Muscle of back (tissue), 11 donors: ENCODE results near the gene C9orf50. TPM values are rescaled to one million over a fixed set of nuclear protein-coding genes. Genes with fewer than 3 reads are reported as not detected.
A peak's percentile ranks its signal among the peaks of the same experiment; 100 is the strongest.
"Not testable (repeated sequence)": the region's sequence is repeated elsewhere in the genome, so short reads cannot be mapped to it uniquely, and the experiment has no call there.

Experiments
- DNase-seq, 3 donors: peaks; one replicate each; pipeline versions ENCODE4 v3.0.0 to v3.0.0-alpha.2; 2013
- polyA plus RNA-seq, 10 donors: library from polyadenylated mRNA; unstranded; fragments of 120-200 nt; gene quantifications; one replicate each; pipeline ENCODE4 v1.2.1, GENCODE V29; 2013; ENCODE audit not compliant: insufficient read length in 10 of 10

C9orf50 gene
- polyA plus RNA-seq, 10 donors, result 0.17 to 0.18 TPM; not detected in 8

DNA sequence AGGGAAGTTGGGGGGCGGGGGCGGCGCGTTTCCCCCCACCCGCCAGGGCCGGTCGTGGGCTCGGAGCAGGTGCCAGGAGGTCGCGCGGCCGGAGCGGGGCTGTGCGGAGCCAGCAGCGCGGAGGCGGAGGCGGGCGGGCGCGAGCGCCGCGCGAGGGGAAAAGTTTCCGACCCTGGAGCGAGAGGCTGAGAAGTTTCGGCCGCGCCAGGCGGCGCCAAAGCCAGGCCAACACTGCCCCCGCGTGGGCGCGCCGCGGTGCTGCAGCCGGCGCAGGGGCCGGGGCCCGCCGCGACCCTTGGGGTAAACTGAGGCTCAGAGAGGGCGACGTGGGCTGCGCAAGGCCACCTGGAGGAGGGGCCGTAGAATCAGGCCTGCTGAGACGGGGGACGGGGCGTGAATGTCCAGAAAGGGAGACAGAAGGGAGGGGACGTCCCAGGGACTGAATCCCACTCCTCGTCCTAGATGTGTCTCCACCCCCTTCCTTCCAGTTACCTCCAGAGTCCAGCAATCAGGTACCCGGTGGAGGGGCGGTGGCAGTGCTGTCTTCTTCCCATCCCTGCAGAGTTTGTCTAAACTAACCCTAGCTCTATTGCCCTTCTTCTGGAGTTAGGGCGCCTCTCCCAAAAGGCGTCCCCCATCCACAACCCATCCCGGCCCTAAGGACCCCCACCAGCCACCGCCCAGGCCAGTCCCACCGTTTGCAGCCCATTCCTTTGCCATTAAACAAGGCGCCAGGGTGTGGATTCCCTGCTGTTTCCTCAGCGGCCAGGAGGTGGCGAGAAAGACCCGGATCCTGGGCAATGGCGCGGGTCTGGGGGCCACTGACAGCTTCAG is 10.2 kb downstream of the C9orf50 start:
- peak in 2 of 3 donors; percentile 87 to 91 for DNase-seq

DNA sequence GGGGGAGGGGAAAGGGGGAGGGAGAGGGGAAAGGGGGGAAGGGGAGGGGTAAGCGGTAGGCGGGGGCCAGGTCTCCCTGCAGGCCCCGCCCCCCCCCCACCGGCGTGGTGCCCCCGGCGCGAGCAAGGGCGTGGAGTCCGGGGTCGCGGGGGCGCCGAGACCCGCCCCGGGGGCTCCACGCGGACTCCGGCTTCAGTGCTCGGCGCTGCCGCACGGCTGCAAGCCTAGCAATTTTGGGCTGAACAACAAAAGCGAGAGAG is 10.8 kb downstream of the C9orf50 start:
- no peak for DNase-seq

DNA sequence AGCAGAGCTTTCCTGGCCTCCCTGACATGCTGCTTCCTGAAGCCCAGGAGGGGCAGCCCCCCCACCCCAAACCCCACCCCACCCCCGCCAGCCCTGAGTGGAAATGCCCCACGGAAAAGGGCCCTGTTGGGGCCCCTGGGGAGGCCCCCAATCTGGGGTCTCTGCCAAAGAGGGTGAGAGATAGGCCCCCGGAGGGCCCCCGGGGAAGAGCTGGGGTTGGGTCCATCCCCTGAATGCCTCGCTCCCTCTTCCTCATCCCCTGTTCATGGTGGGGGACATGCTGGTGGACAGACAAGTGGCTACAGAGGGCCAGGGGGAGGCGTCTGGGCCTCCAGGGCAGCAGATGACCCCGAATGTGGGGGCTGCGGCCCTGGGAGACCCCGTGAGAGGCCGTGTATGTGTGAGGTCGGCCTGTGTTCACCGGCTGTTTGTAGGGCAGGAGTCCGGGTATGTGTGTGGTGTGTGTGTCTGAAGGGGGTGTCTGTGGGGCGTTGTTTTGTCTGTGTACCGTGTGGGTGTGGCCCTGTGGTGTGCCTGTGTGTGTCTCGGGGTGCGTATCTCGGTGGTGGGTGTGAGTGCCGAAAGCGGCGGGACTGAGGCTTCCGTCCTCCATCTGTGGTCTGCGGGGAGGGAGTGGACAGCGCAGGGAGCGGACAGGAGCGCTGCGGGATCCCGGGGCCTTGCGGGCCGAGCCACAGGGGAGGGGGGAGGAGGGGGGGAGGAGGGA is 11.3 kb downstream of the C9orf50 start:
- DNase-seq, result peak in 1 of 3 donors; percentile 87

DNA sequence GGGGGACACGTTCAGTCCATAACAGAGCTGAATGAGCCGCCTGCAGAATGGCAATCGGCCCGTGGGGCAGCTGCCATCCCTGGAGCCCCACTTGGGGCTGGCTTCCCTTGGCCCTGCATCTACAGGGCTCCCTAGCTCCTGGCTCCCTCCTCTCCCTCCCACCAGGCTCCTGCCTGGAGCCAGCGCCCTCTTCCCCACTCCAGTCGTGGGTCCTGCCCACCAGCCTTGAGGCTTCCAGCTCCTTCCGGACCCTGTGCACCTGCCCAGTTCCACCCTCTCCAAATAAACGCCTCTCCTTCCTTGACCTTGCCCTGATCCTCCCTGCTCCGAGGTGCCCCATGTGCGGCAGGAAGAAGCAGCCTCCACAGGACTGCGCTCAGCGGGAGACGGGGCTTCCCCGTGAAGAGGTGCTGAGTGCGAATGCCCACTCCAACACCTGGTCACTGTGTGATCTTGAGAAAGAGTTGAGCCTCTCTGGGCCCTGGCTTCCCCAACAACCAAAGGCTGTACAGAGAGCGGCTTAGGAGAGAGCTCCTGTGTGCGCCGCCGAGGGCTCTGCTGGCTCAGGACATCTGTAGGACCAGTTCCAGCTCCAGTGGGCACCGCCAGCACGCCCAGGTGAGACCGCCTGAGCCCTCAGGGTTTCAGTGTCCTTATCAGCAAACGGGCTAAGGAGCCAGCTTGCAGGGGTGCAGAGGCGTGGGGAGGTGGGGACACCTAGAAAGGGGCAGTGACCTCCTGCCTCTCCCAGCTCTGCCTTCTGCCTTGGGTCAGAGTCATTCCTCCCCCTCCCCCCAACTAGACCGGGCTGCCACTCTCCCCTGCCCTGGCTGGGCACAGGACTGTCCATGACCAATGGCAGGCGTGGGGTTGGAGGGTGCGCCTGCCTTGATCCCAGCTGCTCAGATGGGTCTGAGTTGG is 12.1 kb downstream of the C9orf50 start:
- no peak for DNase-seq

DNA sequence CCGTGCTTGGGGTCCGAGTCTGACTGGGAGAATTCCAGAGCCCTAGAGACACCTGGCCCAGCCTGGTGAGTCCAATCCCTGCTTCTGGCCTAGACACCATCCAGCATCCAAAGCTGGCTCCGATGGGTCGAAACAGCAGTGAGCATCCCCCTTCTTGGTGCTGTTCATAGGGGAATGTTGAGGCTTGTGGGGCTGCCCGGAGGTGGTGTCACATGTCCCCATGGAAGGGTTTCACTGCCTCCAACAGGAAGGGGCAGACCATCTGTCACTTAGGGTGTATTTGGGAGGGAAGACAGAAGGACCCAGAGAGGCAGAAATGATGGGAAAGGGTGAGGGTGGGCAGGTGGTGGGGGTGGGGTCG is 13.9 kb downstream of the C9orf50 start:
- peak in 1 of 3 donors; percentile 54 for DNase-seq

DNA sequence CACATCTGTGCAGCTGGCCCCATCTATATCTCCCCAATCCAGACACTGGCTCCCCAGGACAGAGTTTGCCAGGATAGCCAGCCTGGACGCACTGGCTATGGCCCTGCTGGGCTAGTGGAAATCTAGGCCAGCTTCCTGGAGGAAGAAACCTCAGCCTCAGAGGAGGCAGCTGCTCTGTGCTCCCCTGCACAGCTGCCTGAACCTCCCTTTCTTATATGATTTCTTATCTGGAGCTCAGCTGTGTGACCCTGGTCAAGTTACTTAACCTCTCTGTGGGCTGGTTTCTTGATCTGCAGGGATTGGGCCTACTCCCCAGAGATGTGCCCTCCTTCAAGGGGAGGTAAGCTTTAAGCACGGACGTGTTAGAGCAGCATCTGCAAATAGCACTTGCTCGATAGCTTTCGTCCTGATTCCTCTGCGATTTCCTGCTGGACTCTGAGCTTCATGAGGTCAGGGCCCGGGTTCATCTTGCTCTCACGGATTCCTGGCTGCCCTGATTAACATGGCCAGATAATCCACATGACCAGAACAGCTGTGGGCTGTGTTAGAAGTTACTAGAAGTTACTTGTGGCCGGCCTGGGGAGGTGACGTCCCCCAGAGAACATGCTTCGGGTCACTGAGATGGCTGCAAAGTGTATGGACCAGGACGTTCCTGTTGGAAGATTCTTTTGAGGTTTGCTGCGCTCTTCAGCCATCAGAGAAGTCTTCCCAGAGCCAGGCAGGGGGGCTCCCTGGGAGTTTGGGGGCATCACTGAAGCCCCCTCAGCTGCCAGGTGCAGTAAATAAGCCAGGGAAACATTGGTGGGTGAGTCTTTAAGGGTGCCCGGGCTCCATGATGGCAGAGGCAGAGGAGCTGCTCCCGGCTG is 14.5 kb downstream of the C9orf50 start:
- peak in 1 of 3 donors; percentile 83 for DNase-seq

DNA sequence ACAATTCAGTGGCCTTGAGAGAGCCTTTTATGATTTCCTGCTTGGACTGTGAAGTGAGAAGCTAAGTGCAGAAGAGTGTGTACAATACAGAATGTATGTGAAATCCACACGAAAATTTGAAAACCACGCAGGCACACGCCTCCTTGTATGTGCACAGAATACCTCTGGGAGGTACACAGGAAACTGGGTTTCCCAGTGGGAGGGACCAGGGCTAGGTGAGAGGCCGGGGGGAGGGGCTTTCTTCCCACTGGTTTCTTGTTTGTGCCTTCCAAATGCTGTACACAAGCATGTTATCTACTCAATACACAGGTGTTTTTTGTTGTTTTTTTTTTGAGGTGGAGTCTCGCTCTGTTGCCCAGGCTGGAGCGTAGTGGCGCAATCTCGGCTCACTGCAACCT is 16.1 kb downstream of the C9orf50 start:
- no peak for DNase-seq

DNA sequence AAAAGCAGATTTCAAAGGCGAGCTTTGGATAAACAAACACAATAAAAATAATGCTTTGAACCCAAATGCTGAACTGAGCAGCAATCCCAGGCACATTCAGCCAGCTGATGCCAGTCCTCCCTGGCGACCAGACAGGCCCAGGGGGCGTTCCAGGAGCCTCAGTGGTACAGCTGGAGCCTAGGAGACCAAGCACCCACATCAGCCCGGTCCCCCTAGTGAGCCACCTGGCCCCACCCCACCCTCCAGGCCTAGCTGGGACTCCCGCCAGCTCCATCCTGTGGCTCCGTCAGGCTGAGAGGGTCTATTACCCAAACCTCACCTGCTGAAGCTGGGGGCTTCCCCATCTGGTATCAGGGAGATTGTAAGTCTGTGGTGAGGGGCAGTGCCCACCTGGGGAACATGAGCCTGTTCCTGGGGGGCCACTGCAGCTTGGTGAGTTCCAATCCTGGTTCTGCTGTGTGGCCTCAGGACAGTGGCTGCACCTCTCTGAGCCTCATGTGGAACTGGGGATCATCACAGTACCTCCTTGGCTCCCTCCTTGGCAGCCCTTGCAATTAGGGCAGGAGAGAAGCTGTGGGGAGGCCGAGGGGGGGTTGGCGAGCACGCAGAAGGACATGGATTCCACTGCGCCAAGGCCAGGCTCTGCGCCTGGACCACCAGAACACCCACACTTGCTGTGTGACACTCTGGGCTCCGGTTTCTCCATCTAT is 16.7 kb downstream of the C9orf50 start:
- DNase-seq, result no peak

DNA sequence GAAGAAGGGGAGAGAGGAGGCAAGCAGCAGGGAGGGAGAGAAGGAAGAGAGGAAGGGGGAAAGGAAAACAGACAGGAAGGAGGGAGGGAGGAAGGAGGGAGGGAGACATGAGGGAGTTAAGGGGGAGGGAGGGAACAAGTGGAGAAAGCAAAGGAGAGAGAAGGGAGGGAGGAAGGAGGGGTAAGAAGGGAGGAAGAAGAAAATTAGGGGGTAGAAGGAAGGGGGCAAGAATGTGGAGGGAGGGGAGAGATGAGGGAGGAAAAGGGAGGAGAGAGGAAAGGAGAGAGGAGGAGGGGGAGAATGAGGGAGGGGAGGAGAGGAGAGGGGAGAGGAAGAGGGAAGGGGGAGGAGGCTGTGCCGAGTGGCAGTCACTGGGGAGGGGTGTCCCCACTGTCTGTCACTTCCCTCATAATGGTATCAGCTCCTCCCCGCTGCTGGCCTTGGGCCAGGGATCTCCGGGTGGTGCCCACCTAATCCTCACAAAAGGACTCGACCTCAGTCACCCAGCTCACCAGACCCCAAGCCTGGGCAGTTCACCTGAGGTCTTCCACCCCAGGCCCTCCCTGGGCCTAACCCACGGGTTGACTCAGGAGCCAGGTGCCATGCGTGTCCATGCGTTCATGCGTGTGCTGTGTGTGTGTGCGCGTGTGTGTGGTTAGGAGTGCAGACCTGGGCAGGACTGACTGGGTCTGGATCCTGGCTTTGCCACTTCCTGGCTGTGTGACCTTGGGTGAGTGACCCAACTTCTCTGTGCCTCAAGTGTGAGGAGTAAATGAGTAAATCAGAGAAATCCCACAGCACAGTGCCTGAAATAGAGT is 18.1 kb downstream of the C9orf50 start:
- peak in 1 of 3 donors; percentile 58 for DNase-seq

DNA sequence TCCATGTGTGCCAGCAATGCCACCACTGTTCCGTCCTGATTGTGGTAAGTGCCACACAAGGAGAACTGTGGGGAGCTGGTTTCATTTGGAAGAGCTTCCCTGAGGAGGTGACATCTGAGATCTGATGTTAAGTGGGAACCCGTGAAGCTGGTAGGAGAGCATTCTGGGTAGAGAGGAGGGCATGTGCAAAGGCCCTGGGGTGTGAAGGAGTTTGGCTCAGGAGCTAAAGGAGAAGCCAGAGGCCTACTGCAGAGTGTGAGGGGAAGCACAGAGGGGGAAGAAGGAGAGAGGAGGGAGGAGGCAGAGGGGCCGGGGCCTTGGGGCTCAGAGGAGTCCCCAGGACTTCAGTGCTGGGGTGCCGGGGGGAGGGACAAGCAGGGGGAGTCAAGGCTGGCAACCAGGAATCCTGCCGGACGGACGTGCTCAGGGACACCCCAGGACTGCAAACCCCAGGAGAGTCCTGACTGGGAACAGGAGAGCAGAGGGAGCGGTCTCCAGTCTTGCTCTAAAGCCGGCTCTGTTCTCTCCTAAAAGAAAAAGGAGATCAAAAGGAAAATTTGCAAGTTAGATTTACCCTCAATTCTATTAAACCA is 19.7 kb downstream of the C9orf50 start:
- no peak for DNase-seq

DNA sequence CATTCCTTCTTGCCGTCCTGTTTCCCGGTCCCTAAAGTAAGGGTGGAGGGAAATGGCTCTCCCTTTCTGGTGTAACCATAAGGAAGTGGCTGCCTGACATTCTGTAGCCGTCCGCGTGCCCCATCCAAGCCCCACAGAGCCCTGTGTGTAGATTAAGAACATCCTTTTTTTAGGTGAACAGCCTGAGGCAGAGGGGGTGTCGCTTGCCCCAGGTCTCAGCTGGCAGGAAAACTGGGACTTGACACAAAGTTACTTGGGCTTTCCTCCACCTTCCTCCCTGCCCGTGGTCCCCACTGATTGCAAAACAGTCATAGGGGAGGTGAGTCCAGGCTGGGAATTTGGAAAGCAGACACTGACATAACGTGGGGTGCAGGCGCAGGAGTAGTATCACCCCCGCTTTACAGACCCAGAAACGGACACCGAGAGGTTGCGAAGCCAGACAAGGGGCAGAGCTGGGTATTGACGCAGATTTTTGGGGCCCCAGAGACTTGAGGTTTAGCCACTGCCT is 22.8 kb downstream of the C9orf50 start:
- DNase-seq, result no peak

DNA sequence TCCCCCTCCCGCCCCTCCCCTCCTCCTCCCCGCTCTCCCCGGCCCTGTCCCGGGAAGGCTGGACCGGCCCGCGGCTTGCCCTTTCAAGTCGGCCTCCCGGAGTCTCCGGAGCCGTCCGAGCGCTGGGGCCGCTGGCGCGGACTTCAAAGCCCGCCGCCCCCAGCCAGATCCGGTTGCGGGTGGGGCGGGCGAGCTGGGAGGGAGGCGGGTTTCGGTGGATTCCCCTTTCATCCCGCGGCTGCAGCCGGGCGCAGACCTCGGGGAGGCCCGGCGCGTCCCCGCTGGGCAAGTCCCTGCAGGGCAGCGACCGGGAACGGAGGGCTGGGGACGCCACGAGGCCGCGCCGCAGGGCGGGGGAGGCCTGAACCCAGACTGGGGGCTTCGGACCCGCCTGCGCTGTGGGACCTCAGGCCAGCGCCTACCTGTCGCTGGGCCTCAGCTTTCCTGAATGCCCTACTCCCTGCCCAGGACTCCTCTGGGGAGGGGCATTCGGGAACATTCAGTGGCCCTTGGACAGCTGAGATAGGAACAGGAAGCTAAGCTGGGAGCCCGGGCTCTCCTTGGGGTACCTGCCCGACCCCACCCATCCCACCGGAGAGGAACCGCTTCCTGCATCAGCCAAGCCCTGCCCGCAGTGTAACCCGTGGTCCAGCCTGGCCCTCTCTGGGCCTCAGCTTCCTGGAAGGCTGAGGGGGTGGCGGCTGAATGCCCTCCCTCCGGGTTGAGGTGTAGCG is 23.4 kb downstream of the C9orf50 start:
- DNase-seq, result peak; percentile 48 to 80 (median 61)

DNA sequence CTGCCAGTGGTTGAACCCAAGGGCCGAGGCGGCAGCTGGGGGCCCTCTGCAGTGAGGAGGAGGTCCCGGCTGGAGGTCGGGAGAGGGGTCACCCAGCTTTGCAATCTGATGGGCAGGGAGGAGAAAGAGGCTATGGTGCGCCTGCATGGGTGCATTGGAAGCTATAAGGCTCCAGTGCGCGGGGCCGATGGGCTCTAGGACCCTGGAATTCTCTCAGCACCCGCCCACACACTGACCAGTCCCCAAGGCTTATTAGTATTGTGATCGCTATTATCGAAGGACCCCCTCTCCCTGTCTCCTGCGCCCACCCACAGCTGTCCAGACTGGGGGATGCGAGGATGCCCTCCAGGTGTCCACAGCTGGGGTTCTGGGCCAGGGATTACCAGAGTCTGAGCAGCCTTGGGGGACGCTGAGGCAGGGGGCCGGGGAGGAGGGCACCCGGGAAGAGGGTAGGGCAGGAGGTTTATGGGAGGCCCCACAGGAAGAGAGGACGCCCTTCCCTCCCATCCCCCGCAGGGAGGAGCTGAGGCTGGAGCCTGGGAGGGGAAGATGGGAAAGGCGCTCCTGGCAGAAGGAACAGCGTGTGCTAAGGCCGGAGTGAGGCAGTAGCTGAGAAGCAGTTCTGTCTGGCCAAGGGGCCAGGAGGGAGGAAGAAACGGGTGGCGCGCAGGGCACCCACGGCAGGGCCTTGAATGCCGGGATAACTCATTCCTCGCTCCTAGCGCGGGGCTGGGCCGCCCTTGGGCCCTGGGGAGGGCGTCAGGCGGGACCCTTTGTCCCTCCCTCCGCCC is 24.2 kb downstream of the C9orf50 start:
- peak; percentile 55 to 85 (median 69) for DNase-seq

DNA sequence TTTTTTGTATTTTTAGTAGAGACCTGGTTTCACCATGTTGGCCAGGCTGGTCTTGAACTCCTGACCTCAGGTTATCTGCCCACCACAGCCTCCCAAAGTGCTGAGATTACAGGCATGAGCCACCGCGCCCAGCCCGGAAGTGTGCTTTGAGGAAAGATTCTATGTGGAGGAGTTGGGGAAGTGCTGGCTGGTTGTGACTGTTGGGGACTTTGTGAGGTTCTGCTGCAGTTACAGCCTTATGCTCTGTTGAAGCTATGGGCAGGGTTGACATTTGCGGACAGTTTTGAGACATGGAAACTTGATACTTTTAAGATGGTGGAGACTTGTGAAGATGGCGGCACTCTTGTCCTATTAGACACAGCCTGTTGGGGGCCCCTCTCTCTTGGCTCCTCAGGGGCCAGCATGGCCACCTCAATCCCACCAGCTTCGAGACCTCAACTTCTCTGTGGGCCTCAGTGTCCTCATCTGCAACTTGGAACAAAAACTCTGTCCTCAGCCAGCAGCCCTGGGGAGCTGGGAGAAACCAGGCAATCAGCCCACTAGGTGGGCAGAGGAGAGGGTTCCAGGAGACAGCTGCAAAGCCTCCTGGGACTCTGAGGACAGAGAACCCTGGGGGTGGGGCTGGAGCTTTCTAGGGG is 24.9 kb downstream of the C9orf50 start:
- DNase-seq, result no peak

DNA sequence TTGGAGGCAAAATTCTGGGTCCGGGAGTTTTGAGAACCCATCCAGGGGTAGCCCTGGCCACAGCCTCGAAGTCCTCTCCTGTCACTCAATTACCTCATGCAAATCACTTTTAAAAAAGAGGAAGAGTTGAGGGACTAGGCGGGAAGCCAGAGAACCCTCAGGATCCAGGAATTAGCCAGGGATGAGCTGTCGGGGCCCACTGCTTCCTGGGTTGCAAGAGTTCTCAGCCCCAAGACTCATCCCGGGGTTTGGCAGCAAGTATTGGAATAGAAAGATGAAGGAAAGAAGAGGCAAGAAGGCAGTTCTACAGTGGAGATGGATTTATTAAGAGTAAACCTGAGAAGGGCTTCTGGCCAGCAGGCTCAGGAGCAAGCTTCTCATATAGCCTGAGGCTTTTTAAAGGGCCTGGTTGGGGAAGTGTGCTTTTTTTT is 25.6 kb downstream of the C9orf50 start:
- peak in 2 of 3 donors; percentile 41 to 55 for DNase-seq

DNA sequence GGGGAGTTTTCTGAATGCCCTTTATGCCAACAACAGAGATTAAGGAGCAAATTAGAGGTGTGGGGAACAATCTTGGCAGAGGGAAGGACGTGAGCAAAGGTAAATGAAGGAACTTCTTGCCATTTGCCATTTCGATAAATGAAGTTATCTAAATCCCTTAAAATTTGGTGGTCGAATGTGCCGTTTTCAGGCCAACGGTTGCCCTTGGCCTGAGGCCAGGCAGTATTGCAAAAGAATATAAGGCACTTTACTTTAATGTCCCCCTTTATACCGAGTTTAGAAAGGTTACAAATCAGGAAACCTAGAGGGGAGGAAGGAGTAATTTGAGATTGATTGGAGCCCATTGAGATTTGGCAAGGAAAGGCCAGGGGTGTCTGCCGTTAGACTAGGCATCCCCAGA is 26.3 kb downstream of the C9orf50 start:
- DNase-seq, result no peak

DNA sequence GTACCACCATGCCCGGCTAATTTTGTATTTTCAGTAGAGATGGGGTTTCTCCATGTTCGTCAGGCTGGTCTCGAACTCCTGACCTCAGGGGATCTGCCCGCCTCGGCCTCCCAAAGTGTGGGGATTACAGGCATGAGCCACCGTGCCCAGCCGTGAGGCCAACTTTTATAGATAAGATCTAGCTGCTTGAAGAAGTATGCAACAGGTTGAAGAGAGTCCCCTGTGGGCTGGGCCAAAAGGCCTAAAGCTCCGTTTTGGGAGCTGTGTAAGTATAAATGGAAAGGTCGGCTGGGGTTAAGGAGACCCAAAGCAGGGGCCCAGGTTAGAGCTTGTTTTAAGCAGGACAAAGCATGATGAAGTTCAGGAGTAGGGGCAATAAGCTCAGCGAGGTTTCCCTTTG is 28.1 kb downstream of the C9orf50 start:
- not testable (repeated sequence) for DNase-seq
